Hepatocyte (in vitro differentiated cells): Measurements from ENCODE around the gene PIK3C2B. TPM values are rescaled to one million over a fixed set of nuclear protein-coding genes. Genes with fewer than 3 reads are reported as not detected.

ENCODE experiments used
- DNase-seq: peaks from one replicate; pipeline ENCODE4 v3.0.0-alpha.2; 2016; ENCODE audit warnings: low spot score
- H2AFZ ChIP-seq: fragments of 200-600 bp; sonication (generic); 2 replicates; pipeline ENCODE4 v1.6.0; 2016; ENCODE audit warnings: antibody characterized with exemption, mild to moderate bottlenecking
- H3K27ac ChIP-seq: fragments of 200-600 bp; sonication (generic); 2 replicates; pipeline ENCODE4 v1.5.1; 2016; ENCODE audit warnings: mild to moderate bottlenecking
- H3K27me3 ChIP-seq: fragments of 200-600 bp; sonication (generic); 2 replicates; pipeline ENCODE4 v1.6.1; 2016
- H3K36me3 ChIP-seq: fragments of 200-600 bp; sonication (generic); replicated peaks from 2 replicates; pipeline ENCODE4 v1.5.1; 2016; ENCODE audit warnings: low read depth; ENCODE audit not compliant: insufficient read depth
- H3K4me1 ChIP-seq: fragments of 200-600 bp; sonication (generic); 2 replicates; pipeline ENCODE4 v1.5.1; 2016; ENCODE audit warnings: mild to moderate bottlenecking, moderate library complexity; ENCODE audit not compliant: insufficient read depth
- H3K4me2 ChIP-seq: fragments of 200-600 bp; sonication (generic); 2 replicates; pipeline ENCODE4 v1.6.0; 2016
- H3K4me3 ChIP-seq: fragments of 200-600 bp; sonication (generic); 2 replicates; pipeline ENCODE4 v1.5.1; 2016; ENCODE audit warnings: mild to moderate bottlenecking
- H3K79me2 ChIP-seq: fragments of 200-600 bp; sonication (generic); 2 replicates; pipeline ENCODE4 v1.6.0; 2017; ENCODE audit warnings: mild to moderate bottlenecking
- H3K9me2 ChIP-seq: fragments of 200-600 bp; sonication (generic); replicated peaks from 2 replicates; pipeline ENCODE4 v1.6.0; 2017; ENCODE audit warnings: mild to moderate bottlenecking; ENCODE audit not compliant: insufficient read depth
- H3K9me3 ChIP-seq: fragments of 200-600 bp; sonication (generic); 2 replicates; pipeline ENCODE4 v1.5.1; 2016; ENCODE audit warnings: low read depth, mild to moderate bottlenecking
- H4K20me1 ChIP-seq: fragments of 200-600 bp; sonication (generic); 2 replicates; pipeline ENCODE4 v1.6.0; 2016; ENCODE audit warnings: mild to moderate bottlenecking; ENCODE audit not compliant: insufficient read depth, poor library complexity, severe bottlenecking
- EZH2 ChIP-seq: fragments of 200-600 bp; sonication (generic); IDR thresholded peaks from 2 replicates; pipeline ENCODE4 v1.6.1; 2016; ENCODE audit warnings: antibody characterized with exemption, mild to moderate bottlenecking, borderline replicate concordance
- EZH2phosphoT487 ChIP-seq: fragments of 200-600 bp; sonication (generic); IDR thresholded peaks from one replicate; pipeline ENCODE4 v1.6.1; 2018; ENCODE audit warnings: antibody characterized with exemption, mild to moderate bottlenecking, low read depth, moderate library complexity; ENCODE audit not compliant: unreplicated experiment, severe bottlenecking
- WGBS: methylation state at CpG from one replicate; pipeline ENCODE4 v1.1.6; 2016; ENCODE audit warnings: low lambda C conversion rate; ENCODE audit errors: missing lambda C conversion rate; 5-methylcytosine and 5-hydroxymethylcytosine counted together
- polyA plus RNA-seq: library from polyadenylated mRNA; unstranded; fragments of >200 nt; fragmentation: Nextera tagmentation; extraction: Ambion mirVana; gene quantifications from 2 replicates; pipeline ENCODE4 v1.2.1, GENCODE V29; 2016
- total RNA-seq: library from RNA; depleted of rRNA; stranded (reverse); fragments of >200 nt; gene quantifications from 2 replicates; pipeline ENCODE4 v1.2.3, GENCODE V29; 2014
- TF ChIP-seq, protein P1 (sequence below): fragments of 200-600 bp; sonication (generic); IDR thresholded peaks from 2 replicates; pipeline ENCODE4 v1.5.1; 2016; ENCODE audit warnings: antibody characterized with exemption, mild to moderate bottlenecking; ENCODE audit not compliant: poor library complexity

PIK3C2B gene
- total and polyA plus RNA-seq, 2 experiments from 2014 or later: 18.8 to 26.0 TPM

DNA sequence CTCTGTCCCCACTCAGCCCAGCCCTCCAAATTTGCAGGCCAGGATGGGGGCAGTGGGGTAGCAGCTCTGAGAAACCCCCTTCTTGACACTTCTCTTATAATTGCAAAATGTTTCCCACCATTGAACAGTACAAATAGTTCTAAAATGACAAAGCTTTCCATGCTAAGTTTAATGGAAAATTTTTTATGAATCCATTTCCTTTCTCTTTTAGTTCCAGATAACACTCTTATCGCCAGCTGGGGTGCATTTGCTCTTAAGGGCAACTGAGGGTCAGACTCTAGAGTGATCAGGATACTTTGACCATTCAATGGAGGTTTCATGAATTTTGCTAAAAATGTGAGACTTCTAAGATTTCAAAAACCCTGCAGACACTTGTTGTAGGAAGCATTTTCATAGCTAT lies 29.9 kb downstream of the PIK3C2B start:
- no peaks in the 10 kb centered on the region for H3K36me3 ChIP-seq
- no peak overlapping the region for H2AFZ ChIP-seq
- H3K4me2 ChIP-seq: no peak overlapping the region
- no peak for DNase-seq
- TF ChIP-seq EZH2phosphoT487: no peak
- no peak for TF ChIP-seq EZH2
- TF ChIP-seq, protein P1, sequence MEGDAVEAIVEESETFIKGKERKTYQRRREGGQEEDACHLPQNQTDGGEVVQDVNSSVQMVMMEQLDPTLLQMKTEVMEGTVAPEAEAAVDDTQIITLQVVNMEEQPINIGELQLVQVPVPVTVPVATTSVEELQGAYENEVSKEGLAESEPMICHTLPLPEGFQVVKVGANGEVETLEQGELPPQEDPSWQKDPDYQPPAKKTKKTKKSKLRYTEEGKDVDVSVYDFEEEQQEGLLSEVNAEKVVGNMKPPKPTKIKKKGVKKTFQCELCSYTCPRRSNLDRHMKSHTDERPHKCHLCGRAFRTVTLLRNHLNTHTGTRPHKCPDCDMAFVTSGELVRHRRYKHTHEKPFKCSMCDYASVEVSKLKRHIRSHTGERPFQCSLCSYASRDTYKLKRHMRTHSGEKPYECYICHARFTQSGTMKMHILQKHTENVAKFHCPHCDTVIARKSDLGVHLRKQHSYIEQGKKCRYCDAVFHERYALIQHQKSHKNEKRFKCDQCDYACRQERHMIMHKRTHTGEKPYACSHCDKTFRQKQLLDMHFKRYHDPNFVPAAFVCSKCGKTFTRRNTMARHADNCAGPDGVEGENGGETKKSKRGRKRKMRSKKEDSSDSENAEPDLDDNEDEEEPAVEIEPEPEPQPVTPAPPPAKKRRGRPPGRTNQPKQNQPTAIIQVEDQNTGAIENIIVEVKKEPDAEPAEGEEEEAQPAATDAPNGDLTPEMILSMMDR: no peak
- H3K27me3 ChIP-seq: no peaks in the 10 kb centered on the region
- H3K4me3 ChIP-seq: no peak overlapping the region
- WGBS: 71% methylated on average over 1 of the region's 1 CpG
- no peaks in the 10 kb centered on the region for H3K9me2 ChIP-seq
- H3K27ac ChIP-seq: peak overlapping the region; percentile 54
- H3K4me1 ChIP-seq: peaks cover 7% of the 10 kb centered on the region
- H3K79me2 ChIP-seq: peaks cover 7% of the 10 kb centered on the region
- no peaks in the 10 kb centered on the region for H3K9me3 ChIP-seq
- H4K20me1 ChIP-seq: no peaks in the 10 kb centered on the region

DNA sequence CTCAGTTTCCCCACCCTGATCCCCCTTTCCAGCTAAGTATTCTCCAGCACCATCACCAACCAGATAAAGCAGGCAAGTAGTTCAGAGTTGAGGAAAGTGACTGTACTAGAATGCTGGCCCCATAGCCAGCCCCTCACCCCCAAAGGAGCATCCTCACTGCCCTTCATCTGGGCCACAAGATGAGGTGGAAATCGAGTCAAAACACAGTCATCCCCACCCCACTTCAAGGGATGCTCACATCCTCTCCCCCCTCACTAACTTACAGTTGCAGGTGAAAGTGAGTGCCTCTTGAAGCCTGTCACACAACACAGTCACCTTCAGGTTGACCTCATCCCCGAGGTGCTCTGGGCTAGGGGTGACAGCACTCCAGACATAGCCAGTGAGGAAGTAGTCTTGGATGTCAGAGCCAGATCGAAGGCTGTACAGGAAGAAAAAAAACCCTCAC lies 30.4 kb downstream of the PIK3C2B start:
- no peak overlapping the region for H2AFZ ChIP-seq
- peaks cover 4% of the 10 kb centered on the region for H3K79me2 ChIP-seq
- H3K27me3 ChIP-seq: no peaks in the 10 kb centered on the region
- H3K27ac ChIP-seq: peak overlapping the region; percentile 54
- no peaks in the 10 kb centered on the region for H3K9me3 ChIP-seq
- TF ChIP-seq EZH2phosphoT487 (no peak), EZH2 (no peak)
- TF ChIP-seq, protein P1: no peak
- no peak overlapping the region for H3K4me3 ChIP-seq
- DNase-seq: no peak
- peaks cover 7% of the 10 kb centered on the region for H3K4me1 ChIP-seq
- no peak overlapping the region for H3K4me2 ChIP-seq
- H3K9me2 ChIP-seq: no peaks in the 10 kb centered on the region
- no peaks in the 10 kb centered on the region for H3K36me3 ChIP-seq
- H4K20me1 ChIP-seq: no peaks in the 10 kb centered on the region
- WGBS: 85% methylated on average over 3 of the region's 3 CpGs

DNA sequence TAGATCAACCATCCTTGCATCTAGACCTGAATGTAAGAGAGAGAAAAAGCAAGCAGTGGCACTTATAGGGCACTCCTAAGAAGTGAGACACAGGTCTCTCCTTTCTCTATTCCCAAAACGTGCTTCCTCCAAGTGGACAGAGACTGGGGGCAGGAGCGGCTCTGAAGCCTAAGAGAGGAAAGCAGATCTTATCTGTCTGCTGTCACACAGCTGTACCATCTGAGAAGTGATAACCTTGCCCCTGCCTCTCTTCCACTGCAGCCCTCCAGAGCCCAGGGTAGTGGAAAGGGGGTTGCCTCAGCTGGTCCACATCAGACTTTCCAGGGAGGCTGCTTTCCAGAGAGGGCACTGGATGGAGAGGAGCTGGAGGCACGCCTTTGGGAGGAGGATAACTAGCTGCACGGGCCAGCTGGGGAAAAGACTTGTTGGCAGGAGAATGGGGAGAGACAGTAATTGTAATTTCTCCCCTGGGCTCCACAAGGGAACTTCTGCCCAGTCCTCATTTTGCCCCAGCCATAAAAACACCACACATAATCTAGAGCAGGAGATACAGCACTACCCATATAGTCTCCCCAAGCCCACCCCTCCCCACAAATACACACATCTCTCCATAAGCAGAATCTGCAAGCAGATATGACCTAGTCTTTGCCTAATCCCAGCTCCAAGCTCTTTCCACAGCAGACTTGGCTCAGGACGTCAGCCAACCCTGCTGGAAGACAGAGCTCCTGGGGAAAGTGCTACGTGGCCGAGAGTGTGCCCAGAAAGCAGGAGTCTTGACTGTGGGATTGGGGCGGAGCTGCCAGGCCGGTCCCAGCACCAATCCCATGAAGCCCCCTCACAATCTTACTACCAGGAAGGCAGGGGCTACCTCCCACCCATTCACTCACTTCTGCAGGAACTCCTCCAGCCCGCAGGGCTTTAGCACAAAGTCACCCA lies 31.2 kb downstream of the PIK3C2B start:
- WGBS: 76% methylated on average over 10 of the region's 10 CpGs

More for the DNA sequence above, 31.2 kb downstream of the PIK3C2B start:
- Histone ChIP-seq H3K27ac (peak overlapping the region; percentile 54), H3K9me2 (no peaks in the 10 kb centered on the region), H3K4me2 (no peak overlapping the region), H3K79me2 (no peaks in the 10 kb centered on the region), H4K20me1 (no peaks in the 10 kb centered on the region), H2AFZ (no peak overlapping the region), H3K36me3 (no peaks in the 10 kb centered on the region), H3K9me3 (no peaks in the 10 kb centered on the region), H3K4me1 (peaks cover 7% of the 10 kb centered on the region), H3K27me3 (no peaks in the 10 kb centered on the region), H3K4me3 (no peak overlapping the region)
- peak; percentile 44 for DNase-seq
- TF ChIP-seq EZH2phosphoT487 (no peak), EZH2 (no peak)
- TF ChIP-seq, protein P1: no peak
